HL-60 (cell line): ENCODE data around the gene NDUFA11.

Source experiments
- GABPA ChIP-seq: IDR thresholded peaks from 2 replicates; pipeline ENCODE4 v1.6.1; 2012; ENCODE audit warnings: low read depth
- POLR2AphosphoS5 ChIP-seq: IDR thresholded peaks from 2 replicates; pipeline ENCODE4 v1.6.1; 2012; ENCODE audit warnings: low read depth
- SPI1 ChIP-seq: IDR thresholded peaks from 2 replicates; pipeline ENCODE4 v1.6.1; 2012; ENCODE audit warnings: low read depth, mild to moderate bottlenecking, borderline replicate concordance
- TF ChIP-seq, protein P1 (sequence below): IDR thresholded peaks from one replicate; pipeline ENCODE4 v1.5.1; 2011; ENCODE audit warnings: low read length, control low read depth, inconsistent platforms; ENCODE audit not compliant: insufficient read depth
- TF ChIP-seq, protein P2 (sequence below): IDR thresholded peaks from 2 replicates; pipeline ENCODE4 v1.6.1; 2012; ENCODE audit warnings: low read depth; ENCODE audit not compliant: insufficient replicate concordance

DNA sequence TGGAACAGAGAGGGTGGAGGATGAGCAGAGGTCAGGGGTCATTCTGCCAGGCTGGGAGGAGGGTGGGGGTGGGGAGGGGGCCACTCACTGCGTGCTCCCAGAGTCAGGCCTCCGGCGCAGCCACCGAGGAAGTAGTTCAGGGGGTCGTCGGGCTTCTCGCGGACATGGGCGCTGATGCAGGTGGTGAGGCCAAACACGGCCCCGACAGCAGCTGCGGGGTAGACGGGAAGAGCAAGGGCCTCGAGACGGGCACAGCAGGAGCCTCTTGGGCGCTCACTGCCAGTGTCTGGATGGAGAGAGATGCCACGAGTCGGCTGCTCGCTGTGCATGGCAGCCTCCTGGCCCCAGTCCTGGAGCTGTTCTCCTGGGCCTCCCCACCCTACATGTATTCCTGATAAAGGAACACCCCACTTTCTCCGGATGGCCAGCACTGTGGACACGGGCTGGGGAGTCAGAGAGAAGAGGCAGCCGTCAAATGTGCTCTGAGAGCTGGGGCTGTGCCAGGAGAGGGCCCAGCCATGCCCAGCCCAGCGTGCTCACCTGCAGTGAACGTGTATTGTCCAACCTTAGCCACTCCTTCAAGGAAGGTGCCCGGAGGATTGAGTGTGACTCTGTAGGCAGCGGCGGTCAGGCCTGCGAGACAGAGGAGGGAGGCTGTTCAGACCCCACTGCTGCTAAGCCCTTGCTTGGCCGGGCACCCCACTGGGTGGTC lies 7.1 kb downstream of the NDUFA11 start:
- TF ChIP-seq, protein P1, sequence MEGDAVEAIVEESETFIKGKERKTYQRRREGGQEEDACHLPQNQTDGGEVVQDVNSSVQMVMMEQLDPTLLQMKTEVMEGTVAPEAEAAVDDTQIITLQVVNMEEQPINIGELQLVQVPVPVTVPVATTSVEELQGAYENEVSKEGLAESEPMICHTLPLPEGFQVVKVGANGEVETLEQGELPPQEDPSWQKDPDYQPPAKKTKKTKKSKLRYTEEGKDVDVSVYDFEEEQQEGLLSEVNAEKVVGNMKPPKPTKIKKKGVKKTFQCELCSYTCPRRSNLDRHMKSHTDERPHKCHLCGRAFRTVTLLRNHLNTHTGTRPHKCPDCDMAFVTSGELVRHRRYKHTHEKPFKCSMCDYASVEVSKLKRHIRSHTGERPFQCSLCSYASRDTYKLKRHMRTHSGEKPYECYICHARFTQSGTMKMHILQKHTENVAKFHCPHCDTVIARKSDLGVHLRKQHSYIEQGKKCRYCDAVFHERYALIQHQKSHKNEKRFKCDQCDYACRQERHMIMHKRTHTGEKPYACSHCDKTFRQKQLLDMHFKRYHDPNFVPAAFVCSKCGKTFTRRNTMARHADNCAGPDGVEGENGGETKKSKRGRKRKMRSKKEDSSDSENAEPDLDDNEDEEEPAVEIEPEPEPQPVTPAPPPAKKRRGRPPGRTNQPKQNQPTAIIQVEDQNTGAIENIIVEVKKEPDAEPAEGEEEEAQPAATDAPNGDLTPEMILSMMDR, result no peak
- TF ChIP-seq POLR2AphosphoS5, result no peak
- TF ChIP-seq, protein P2, sequence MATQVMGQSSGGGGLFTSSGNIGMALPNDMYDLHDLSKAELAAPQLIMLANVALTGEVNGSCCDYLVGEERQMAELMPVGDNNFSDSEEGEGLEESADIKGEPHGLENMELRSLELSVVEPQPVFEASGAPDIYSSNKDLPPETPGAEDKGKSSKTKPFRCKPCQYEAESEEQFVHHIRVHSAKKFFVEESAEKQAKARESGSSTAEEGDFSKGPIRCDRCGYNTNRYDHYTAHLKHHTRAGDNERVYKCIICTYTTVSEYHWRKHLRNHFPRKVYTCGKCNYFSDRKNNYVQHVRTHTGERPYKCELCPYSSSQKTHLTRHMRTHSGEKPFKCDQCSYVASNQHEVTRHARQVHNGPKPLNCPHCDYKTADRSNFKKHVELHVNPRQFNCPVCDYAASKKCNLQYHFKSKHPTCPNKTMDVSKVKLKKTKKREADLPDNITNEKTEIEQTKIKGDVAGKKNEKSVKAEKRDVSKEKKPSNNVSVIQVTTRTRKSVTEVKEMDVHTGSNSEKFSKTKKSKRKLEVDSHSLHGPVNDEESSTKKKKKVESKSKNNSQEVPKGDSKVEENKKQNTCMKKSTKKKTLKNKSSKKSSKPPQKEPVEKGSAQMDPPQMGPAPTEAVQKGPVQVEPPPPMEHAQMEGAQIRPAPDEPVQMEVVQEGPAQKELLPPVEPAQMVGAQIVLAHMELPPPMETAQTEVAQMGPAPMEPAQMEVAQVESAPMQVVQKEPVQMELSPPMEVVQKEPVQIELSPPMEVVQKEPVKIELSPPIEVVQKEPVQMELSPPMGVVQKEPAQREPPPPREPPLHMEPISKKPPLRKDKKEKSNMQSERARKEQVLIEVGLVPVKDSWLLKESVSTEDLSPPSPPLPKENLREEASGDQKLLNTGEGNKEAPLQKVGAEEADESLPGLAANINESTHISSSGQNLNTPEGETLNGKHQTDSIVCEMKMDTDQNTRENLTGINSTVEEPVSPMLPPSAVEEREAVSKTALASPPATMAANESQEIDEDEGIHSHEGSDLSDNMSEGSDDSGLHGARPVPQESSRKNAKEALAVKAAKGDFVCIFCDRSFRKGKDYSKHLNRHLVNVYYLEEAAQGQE, result no peak
- no peak for TF ChIP-seq SPI1
- TF ChIP-seq GABPA, result no peak
